IPS DF 19.7 (cell line): ENCODE measurements around the gene TLX1.
"Not testable (repeated sequence)": the region's sequence is repeated elsewhere in the genome, so short reads cannot be mapped to it uniquely, and the experiment has no call there.

Experiments
- DNase-seq: peaks from one replicate; pipeline ENCODE4 v3.0.0-alpha.2; 2013; ENCODE audit warnings: low read depth, low spot score

The TLX1 gene

DNA sequence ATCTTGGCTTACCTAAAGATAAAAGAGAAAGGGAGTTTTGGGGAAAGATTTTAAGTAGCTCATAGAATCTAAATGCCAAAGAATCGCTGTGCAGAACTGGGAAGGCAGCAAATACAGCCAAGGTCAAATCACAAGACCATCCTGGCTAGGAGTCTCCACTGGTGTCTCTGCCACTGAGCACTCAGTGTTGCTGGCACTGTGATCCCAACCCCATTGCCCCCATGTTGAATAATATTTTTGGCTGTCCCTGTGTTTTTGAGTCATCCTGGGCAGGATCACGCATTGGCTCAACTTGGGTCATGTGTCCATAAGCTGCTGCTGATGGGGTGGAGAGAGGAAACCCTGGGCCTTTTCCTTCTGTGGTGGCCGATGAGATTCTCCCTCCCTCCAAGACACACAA, 21.2 kb downstream of the TLX1 start:
- no peak for DNase-seq

DNA sequence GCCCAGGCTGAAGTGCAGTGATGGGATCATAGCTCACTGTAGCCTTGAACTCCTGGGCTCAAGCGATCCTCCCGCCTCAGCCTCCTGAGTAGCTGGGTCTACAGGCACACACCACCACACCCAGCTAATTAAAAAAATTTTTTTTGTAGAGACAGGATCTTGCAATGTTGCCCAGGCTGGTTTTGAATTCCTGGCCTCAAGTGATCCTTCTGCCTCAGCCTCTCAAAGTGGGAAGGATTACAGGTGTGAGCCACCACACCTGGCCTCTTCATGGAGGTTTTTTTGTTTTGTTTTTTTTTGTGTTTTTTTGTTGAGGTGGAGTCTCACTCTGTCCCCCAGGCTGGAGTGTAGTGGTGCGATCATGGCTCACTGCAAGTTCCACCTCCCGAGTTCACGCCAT, 23.4 kb downstream of the TLX1 start:
- DNase-seq, result not testable (repeated sequence)

DNA sequence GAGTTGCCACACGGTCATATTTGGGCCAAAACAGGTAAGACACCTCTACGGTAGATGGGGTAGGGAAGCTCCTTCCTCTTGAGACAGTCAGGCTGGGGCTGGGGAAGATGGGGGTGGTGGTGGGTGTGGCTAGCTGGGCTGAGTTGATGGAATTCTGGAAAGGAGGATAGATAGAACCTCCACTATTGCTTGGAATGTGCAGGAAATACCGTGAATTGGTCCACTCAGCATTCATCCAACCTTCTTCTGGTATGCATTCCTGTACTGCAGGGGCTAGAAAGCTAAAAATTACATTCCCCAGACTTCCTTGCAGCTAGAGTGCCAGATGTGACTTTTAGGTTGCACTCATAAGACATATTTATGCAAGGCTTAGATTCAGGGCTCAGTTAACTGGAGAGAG, 24.8 kb downstream of the TLX1 start:
- no peak for DNase-seq

DNA sequence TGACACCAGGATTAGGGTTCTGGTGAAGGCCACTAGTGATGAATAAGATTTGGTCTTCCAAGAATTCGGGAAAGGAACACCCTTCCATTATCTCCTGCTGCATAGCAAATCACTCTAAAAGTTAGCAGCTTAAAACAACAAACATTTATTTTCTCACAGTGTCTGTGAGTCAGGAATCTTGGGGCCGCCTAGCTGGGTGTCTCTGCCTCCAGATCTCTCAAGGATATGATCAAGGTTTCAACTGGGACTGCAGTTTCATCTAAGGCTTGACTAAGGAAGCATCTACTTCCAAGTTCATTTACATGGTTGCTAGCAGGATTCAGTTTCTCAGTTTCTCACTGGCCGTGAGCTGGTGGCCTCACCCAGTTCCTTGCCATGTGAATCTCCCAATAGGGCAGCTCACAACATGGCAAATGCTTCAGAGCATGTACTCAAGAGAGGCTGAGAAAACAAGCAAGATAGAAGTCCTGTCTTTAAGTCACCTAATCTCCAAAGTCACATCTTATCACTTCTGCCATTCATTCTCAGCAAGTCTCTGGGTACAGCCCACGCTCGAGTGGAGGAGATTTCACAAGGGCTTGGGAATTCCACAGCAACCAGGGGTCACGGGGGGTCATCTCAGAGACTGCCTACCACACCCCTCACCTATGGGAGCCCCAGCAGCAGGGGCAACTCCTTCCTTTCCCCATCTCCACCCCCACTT, 26.8 kb downstream of the TLX1 start:
- no peak for DNase-seq

DNA sequence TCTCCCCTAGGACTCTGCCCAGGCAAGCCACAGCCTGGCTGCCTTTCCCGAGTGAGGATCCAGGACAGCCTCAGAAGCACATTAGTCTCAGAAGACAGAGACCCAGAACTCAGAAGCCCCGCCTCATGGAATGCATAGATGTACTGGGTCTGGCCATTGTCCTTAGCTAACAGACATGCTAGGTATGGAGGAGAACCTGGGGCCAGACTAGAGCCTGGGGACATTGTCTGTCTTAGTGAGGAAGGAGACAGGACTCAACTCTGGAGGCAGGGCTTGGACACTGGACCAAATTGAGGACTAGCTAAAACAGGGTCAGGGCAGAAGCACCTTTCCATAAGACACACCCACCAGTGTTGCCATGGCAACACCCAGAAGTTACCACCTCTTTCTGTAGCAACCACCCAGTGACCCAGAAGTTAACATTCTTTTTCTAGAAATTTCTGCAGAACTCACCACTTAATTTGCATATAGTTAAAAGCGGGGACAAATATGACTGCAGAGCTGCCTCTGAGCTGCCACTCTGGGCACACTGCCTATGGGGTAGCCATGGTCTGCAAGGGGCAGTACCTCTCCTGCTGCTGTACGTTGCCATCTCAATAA, 27.5 kb downstream of the TLX1 start:
- no peak for DNase-seq

DNA sequence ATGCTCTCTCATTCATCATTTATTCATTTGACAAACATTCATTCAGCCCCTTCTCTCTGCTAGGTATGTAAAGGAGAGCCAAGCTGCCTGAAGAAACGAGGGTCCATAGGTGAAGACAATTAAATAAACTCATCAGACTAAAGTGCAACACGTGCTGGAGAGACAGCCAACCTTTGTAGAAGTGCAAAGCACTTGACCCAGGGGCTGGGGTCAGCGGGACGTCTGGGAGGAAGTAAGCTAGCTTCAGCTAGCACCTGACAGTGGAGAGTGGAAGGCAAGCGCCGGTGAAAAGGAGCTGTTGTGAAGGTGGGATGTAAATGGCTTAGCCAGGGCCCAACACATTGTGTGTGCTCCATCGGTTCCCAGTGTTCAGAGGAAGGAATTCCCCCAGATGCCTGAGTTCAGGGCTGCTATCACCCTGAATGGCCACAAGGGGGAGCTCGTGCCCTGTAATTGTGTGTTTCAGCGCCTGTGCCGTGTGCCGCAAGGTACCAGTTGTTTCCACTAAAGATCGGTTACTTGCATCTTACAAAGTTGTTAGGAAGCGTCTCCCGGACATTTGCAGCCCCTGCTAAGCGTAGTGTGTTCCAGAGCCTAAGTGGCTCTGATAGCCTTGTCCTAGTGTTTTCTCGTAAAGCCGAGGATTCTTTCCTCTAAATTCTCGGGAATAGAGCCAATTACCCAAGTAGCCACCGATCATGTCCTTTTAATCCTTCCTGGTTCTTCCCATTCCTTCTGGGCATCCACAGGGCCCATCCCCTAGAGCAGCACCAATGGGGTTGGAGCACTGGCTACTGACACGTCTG, 30.6 kb downstream of the TLX1 start:
- DNase-seq, result peak; percentile 73

DNA sequence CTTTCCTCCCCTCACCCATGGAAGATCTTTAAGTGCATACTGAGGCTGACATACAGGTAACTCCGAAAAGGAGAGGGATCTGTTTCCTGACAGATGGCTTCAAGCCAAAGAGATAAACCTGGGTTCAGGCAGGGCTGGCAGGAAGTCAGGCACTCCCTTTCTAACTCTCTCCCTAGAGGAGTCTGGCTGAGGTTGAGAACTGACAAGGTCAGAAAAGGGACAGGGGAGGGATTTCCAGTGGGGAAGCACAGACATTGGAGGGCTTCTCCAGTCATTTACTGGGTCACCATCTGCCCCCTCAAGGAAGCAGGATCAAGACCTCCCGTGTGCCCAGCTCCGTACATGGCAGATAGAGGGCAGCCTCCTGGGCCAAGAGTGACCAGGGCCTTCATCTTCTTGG, 31.6 kb downstream of the TLX1 start:
- DNase-seq, result no peak

DNA sequence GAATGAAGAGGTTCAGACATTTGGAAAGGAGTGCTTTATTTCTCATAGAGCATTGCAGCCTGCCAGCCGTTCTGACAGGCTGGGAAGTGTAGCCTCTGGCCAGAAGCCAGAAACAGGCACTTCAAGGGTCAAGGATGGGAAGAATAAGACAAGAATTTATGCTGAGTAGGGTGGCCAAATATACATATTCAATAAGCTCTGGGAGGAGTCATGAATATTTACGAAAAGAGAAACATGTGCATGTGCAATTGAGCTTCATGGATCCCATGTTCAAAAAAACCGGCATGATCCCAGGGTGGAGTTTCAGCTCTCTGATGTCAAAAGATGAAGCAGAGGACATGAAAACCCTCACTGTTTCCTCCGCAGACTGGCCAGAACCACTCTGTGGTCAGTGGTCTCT, 32.9 kb downstream of the TLX1 start:
- no peak for DNase-seq

DNA sequence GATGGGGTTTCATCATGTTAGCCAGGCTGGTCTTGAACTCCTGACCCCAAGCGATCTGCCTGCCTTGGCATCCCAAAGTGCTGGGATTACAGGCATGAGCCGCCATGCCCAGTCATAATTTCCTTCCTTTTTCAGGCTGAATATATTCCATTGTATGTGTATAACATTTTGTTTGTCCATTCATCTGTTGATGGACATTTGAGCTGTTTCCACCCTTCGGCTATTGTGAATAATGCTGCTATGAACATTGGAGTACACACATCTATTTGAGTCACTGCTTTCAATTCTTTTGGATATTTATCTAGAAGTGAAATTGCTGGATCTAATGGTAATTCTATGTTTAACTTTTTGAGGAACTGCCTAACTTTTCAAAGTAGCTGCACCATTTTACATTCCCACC, 34.6 kb downstream of the TLX1 start:
- no peak for DNase-seq

DNA sequence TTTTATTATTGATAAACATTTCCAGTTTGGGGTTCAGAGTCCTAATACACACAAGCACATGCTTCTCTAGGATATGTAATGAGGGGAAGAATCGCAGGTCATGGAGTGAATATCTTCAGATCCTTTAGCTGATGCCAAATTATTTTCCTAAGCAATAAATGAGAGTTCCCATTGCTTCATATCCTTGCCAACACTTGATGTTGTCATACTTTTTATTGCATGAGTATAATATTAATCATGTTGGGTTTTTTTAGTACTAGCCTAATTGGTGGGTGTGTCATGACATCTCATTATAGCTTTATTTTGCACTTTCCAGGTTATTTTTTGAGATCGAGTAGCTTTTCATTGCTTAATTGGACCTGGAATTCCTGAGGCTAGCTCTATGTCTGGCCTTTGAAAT, 35.3 kb downstream of the TLX1 start:
- no peak for DNase-seq

DNA sequence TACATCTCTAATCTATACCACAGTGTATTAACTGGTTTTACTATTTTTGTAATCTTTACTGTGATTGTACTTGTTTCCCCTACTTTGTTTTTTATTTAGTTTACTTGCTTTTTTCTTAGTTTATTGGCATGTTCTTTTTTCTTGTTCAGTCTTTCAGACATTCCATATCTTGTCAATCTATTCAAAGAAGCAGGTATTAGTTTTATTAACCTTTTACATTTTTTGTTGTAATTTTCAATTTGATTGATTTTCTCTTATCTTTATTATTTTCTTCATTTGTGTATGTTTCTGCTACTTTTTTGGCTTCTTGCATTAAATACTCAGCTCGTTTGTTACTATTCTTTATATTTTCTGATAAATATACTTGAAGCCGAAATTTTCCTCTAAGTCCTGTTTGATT, 41.6 kb downstream of the TLX1 start:
- no peak for DNase-seq

DNA sequence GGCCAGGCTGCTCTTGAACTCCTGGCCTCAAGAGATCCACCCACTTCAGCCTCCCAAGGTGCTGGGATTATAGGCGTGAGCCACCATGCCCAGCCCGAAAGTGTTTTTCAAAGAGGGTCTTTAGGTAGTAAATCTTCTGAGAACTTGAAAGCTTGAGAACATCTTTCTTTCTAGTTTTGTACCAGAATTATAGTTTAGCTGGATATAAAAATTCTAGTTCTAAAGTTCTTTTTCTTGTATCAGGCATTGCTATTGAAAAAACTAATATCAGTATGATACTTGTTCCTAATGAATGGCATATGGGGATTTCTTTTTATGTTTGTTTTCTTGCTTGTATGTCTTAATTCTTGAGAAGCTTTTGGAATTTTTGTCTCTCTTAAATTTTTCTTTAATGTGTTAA, 43.2 kb downstream of the TLX1 start:
- no peak for DNase-seq

DNA sequence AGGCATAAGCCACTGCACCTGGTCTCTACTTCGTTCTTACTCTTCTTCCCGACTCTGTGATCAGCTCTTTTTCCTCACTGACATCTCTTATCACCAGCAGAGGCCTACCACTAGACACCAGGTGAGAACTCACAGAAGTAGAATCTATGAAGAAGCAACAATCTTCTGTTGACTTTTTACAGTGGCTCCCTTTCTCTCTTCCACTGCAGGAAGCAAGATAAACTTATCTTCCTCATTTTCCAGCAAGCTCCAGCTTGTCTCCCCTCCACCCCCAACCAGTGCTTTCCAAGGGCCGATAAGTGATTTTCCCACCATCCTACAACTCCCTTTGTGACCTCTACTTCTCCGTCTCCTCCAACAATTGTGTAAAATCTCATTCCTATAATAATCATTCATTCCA, 45.5 kb downstream of the TLX1 start:
- no peak for DNase-seq

DNA sequence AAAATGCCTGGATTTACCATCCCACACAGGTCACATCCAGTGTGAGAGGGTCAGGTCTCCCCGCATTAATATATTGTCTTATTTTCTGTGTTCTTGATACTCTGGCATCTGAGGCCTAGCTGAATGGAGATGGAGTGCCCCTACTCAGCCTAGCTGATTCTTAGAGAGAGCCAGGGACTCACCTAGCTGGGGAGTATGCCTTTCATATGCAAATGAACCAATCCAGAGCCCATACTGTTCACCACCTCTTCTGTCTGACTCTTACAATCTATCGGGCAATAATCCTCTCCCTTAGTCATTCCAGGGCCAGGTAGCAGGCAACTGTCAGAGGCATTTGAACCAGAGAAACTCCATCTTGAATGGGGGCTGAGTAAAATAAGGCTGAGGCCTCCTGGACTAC, 51.8 kb downstream of the TLX1 start:
- DNase-seq, result no peak

DNA sequence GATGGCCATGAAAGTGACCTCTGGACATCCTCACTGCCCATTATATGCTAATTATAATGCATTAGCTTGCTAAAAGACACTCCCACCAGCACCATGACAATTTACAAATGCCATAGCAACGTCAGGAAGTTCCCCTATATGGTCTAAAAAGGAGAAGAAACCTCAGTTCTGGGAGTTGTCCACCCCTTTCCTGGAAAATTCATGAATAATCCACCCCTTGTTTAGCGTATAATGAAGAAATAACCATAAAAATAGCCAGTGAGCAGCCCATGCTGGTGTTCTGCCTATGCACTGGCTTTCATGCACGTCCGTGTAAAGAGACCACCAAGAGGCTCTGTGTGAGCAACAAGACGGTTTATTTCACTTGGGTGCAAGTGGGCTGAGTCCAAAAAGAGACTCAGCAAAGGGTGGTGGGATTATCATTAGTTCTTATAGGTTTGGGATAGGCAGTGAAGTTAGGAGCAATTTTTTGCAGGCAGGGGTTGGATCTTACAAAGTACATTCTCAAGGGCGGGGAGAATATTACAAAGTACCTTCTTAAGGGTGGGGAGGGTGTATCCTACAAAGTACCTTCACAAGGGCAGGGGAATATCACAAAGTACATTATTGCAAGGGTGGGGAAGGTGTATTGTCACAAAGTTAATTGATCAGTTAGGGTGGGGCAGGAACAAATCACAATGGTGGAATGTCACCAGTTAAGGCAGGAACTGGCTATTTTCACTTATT, 52.5 kb downstream of the TLX1 start:
- DNase-seq, result no peak
